HG02970 (cell line): ENCODE measurements around the gene FAM193A.
"Not testable (repeated sequence)": the region's sequence is repeated elsewhere in the genome, so short reads cannot be mapped to it uniquely, and the experiment has no call there.

ENCODE experiments used
- ATAC-seq: cut with Tn5 transposase; IDR thresholded peaks from one replicate; pipeline ENCODE4 v1.9.1; 2021; ENCODE audit warnings: mild to moderate bottlenecking, moderate library complexity, moderate number of reproducible peaks; ENCODE audit not compliant: unreplicated experiment, low FRiP score

The FAM193A gene

DNA sequence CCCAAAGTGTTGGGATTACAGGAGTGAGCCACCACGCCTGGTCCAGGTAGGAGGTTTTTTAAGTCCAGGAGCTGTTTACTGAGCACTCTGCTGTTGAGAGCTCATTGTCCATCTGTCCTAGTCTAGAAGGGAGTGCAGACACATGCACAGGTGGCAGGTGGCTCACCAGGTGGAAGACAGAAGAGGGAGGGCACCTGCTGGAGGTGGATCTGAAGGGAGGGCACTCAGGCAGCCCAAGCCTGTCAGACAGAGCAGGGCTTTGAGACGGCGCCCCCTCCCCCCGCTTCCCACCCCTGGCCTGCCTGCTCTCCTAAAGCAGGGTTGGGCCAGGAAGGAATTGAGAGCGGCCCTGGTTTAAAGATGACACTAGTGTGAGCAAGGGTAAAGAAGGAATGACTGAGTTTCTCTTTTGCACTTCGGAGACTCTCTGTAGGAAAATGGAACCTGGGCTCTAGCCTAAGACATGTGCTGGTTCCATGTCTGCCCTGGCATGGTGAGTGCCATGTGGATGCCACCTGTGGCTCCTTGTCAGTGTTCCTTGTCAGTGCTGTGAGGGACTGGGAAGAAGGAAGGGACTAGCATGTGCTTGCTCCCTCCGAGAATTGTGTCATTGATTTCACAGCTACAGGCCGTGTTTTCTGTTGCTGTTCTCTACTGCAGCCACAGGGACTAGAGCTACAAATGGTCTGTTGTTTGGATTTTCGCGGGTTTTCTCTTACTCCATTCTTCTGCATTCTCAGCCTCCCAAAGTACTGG is 111.1 kb downstream of the FAM193A start:
- no peak for ATAC-seq

DNA sequence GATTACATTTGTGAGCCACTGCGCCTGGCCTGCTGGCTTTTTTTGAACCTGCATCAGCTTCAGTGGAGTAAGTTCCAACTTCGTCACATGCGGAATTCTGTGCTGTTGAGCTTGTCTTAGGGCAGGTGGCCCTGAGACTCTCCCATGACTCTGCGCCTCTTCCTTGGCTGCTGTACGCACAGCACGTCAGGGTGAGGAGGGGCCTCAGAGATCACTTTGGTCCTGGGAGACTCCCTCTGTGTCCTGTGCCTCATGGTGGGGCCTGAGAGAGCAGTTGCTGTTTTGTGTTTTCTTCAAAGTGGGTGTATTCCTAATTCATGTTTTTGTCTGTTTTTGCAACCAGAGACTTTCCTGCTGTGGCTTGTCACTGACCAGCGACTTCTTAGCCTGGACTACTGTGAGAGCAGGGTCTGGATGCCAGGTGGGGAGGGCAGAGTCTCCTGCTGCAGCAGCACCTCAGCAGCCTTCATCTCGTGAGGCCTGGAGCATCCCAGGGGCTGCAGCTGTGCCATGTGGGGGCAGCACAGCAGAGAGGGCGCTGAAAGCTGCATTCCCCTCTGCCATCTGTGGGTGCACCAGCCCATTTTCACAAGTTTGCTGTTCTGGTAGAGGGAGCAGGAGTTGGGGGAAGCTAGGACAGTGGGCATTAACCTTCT is 111.8 kb downstream of the FAM193A start:
- no peak for ATAC-seq

DNA sequence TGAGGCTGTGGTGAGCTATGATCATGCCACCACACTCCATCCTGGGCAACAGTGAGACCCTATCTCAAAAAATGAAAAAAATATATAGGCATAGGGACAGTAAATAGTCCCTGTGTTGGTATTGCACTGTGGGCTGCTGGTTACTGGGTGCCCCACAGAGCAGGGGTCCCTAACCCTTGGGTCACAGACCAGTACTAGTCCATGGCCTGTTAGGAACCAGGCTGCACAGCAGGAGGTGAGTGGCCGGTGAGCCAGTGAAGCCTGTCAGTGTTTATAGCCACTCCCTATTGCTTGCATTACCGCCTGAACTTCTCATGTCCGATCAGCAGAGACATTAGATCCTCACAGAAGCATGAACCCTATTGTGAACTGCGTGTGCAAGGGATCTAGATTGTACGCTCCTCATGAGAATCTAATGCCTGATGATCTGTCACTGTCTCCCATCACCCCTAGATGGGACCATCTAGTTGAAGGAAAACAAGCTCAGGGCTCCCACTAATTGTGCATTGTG is 113.2 kb downstream of the FAM193A start:
- no peak for ATAC-seq

DNA sequence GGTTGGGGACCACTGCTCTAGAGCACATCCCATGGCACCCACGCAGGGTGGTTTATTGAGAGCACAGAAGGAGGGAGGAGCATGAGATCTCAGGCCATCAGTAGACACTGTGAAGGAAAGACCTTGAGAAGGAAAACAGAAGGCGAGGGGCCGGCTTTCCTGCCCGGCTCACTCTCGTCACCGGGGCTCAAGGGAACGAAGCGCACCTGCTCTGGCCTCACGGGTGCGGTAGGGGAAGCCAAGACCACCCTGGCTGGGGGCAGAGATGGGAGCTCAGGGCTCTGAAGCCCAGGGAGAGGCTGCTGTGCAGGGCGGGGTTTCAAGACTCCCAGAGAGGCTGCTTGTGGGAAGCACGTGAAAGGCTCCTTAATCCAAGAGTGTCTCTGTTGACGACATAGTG is 113.8 kb downstream of the FAM193A start:
- ATAC-seq, result no peak

DNA sequence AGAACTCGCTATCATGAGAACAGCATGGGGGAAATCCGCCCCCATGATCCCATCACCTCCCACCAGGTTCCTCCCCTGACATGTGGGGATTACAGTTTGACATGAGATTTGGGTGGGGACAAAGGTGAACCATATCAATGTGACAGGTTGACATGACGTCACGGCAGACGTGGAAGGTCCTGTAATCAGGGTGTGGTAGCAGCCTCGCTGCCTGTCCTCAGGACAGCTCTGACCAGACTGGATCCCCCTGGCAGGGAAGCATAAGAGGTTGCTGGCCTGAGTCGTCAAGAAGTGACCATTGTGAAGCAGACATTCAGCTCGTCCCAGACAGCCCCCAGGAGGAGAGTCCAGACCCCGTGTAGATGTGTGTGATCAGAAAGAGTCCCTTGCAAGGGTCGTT is 115.1 kb downstream of the FAM193A start:
- ATAC-seq, result no peak

DNA sequence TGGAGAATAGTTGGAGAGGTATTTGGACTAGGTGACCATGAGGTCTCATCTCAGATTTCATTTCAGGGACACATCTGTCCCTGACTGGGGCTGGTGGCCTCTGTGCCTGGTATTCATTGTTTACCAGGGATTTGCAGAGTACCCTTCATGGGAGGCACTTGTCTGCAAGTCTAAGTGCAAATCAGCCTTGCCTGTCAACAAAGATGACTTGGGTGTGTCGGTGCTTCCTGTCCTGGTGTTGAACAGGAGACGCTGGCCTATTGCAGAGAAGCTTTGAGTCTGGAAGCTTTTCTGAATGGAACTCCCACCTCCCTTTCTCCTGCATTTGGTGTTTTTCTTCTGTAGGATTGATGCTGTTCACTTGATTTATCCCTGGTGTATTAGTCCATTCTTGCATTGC is 115.6 kb downstream of the FAM193A start:
- ATAC-seq, result no peak

DNA sequence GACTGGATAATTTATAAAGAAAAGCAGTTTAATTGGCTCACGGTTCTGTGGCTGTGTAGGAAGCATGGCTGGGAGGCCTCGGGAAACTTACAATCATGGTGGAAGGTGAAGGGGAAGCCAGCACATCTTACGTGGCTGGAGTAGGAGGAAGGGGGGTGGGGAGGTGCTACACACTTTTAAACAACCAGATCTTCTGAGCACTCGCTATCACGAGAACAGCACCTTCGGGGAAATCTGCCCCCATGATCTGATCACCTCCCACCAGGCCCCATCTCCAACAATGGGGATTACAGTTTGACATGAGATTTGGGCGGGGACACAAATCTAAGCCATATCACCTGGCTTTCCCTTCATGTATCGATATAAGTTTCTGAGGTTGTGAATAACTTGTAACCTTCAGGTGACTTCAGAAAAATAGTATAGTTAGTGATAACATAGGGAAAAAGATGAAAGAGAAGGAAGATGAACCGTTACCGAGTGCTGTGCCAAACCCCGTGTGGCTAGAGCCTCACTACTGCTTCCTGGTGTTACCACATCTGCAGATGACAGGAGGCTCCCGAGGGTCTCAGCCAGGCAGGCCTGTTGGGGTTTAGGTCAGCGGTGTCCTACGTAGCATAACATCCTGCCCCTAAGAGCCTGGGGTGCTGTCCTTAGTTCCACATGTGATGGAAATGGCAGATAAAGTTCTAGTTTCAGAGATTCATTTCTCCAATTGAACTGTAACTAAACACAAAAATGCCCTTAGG is 116.1 kb downstream of the FAM193A start:
- ATAC-seq, result no peak

DNA sequence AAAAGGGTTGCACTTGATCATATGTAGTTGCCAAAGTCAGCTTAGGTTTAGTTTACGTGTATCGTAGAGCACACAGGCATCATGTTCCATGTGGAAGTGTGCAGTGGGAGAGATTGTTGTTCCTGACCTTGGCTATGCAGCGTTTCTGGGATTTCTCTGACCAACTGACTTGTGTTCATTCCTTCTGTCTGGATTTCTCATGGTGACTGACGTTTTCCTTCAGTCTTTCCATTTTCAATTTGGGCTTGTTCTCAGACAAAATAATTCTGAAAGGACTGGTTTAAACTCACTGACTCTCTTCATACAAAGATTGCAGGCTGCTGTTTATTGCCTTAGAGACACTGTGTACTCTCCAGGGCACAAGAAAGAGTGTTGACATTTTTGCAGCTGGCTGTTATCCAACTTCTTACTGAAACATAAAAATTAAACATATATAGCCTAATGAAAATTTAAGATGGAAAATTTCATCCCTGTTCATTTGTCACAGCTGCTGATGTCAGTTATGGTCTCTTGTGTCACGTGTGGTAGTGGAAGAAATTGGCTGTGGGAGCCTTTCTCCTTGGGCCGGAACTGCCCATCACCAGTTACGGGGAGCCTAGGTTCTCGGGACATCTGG is 124.3 kb downstream of the FAM193A start:
- no peak for ATAC-seq

DNA sequence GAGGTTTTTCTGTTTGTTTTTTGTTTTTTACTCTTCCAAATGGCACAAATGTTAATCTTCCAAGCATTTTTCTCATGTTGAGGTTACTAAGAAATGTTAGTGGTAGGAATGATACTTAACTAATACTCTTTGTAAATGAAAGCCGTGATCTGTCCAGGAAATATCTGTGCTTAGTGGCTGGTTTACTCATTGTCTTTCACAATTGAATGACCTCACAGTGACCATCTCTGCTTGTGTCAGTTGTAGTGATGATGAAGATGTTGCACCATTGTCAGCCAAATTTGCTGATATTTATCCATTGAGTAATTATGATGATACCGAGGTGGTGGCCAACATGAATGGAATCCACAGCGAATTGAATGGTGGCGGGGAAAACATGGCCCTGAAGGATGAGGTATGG is 126.2 kb downstream of the FAM193A start:
- ATAC-seq, result no peak

DNA sequence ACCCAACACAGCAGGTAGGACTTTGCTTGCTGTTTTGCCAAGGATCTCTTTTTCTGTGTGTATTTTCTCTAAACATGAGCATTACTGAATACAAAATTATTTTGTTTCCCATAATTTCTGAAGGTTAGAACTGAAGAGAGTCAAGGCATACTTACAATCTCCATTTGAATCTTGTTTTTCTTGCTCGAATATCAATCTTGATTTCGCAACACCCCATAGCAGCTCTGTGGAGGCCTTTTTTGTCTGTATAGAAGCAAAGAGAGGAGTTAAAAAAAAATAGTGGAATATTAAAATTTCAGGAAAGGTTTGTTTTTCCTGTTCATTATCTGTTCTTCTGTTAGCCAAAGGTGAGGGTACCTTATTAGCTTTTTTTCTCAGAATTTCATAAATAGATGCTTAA is 126.8 kb downstream of the FAM193A start:
- no peak for ATAC-seq

DNA sequence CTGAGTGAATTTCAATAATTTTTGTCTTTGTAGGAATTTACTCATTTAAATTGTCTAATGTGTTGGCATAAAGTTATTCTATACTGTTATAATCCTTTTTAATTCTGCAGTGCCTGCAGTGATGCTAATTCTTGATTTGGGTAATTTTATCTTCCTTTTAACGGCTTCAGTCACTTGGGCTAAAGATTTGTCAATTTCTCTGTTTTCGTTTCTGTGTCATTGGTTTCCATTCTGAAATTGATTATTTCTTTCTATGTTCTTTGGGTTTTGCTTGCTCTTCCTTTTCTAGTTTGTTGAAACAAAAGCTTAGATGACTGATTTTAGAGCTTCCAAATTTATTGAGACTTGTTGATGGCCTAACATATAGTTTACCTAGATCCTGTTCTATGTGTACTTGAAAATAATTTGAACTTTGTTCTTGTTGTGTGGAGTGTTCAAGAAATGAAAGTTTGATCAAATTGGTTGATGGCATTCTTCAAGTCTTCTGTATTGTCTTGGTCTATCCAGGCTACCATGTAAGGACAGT is 130.3 kb downstream of the FAM193A start:
- ATAC-seq, result no peak

DNA sequence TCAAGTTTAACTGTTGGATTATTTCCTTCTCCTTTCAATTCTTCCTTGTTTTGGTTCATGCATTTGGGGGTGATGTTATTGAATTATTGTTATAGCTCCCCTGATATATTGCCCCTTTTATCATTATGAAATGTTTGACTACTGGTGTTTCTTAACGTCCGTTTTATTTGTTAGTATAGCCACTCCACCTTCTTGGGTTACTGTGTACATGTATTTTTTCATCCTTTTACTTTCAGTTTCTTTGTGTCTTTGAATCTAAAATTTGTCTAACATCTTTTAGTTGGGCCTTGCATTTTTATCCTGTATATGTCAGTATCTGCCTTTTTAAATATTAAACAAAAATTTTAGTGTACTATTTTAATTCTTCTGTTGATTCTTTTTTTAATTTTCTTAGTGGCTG is 131.0 kb downstream of the FAM193A start:
- ATAC-seq, result no peak

DNA sequence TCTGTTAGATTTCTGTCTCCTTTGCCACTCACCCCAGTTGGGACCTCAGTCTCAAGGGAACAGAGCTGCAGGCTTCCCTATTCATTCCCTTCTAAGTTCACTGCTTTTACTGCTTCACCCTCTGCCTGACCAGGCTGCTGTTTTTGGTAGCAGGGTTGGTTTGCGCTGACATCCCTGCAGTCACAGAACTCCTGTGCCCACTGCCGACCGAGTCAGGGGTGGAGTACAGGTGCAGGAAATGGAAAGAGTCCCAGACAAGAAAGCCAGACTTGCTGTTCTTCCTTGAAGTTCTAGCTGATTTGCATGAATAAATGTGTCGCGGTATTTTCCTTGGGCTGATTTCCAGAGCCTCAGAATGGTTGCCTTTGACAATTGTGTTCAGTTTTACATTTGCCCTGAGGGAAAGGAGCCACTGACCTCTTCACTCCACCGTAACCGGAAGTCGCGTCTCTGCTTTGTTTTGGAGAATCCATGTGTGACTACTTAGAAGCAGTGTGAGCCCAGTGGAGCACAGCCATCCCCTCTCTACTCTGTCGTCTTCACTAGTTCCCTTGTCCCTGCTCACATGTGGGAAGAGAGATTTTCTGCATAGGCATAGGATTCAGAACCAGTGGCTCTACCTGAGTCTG is 134.9 kb downstream of the FAM193A start:
- ATAC-seq, result no peak

DNA sequence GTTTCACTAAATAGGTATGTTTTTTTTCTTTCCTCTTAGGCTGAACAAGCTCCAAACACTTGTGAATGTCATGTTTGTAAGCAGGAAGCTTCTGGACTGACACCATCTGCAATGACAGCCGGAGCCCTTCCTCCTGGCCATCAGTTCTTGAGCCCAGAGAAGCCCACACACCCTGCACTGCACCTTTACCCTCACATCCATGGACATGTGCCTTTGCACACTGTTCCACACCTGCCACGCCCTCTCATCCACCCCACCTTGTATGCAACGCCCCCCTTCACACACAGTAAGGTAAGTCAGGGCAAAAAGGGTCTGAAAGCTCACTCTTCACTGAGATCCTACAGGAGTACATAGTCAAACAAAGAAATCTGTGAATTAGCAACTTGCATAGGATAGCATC is 135.6 kb downstream of the FAM193A start:
- no peak for ATAC-seq

DNA sequence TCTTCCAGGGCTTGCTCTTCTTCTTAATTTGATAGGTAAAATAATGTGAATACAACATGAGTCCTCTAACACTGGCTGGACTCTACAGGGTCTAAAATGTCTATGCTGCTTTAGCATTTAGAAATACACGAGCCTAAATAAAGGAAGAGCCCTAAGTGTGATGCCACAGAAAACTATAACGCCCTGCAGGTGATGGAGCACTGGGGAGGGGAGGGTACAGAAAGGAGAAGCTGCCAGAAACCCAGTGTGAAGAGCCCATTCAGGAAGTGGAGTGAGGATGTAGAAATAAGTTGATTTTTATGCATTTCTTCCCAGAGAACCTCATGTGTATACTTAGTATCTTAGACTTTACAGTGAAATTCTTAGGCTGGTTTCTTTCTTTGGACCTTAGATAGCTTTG is 136.3 kb downstream of the FAM193A start:
- ATAC-seq, result no peak

DNA sequence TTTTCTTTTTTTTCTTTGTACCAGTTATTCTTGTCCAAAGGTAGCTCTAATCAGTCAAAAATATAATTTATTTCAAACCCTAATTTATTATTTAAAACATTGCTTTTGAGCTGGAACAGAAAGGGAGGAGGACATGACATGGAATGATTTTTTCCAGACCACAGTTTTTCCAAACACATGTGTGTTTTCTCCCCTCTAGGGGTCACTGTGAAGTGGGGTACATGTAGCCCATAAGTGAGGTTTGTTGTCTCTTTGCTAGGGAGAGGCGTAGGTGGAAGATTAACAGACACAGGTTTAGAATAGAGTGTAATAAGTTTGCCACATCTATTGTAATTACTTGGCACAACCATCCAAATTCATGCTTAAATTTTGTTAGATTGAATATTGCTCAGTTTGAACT is 136.7 kb downstream of the FAM193A start:
- ATAC-seq, result no peak

DNA sequence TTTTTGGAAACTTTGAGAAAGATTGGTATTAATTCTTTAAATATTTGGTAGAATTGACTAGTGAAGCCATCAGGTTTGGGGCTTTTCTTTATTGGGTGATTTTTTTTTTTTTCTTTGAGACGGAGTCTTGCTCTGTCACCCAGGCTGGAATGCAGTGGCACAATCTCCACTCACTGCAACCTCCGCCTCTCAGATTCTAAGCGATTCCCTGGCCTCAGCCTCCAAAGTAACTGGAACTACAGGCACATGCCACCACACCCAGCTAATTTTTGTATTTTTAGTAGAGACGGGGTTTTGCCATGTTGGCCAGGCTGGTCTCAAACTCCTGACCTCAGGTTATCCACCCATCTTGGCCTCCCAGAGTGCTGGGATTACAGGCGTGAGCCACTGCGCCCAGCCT is 143.3 kb downstream of the FAM193A start:
- not testable (repeated sequence) for ATAC-seq

DNA sequence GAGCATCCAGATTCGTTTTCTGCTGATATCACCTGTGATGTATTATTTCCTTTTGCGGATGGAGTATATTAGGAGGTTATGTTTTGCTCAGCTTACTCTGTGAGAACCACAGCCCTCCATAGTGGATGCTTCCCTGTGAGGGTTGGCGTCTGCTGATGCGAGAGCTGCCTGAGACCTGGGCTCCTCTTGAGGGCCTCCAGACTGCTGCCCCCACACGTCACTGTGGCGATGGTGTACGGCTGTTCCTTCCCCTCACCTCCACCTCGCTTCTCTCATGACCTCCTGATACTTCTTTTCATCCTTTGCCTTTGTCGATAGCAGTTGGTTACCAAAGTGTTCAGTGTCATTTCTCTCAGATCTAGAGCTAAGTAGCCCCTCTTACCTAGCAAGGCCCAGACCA is 148.0 kb downstream of the FAM193A start:
- no peak for ATAC-seq

DNA sequence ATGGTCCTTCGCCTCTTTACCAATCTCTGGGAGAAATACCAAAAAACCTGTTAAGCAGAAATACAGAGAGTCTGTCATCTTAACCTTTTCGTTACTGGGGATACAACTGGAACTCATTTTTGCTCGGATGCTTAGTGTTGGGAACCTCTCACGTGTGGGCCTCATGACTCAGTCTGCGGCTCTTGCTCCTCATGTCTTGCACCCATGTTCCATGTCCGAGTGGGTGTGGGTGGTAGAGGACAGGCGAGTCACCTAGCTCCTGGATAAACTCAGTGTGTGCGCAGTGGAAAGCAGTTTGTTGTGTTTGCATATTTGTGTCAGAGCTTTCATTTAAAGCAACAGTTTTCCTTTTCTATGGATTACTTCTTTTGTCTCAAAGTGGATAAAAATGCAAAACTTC is 149.1 kb downstream of the FAM193A start:
- no peak for ATAC-seq
